Neural cell (in vitro differentiated cells): Measurements from ENCODE around the gene PLA2G2E.

Experiments used
- CTCF ChIP-seq: fragments of 450-650 bp; IDR thresholded peaks from 2 replicates; pipeline ENCODE4 v1.5.1; 2014; ENCODE audit warnings: antibody characterized with exemption, mild to moderate bottlenecking, moderate library complexity; ENCODE audit not compliant: poor library complexity, severe bottlenecking
- EP300 ChIP-seq: fragments of 450-650 bp; conservative IDR thresholded peaks from 2 replicates; pipeline ENCODE4 v1.6.1; 2014; ENCODE audit warnings: antibody characterized with exemption, mild to moderate bottlenecking, moderate library complexity; ENCODE audit not compliant: poor library complexity, severe bottlenecking
- EZH2 ChIP-seq: fragments of 200-600, 300-800 bp; shearing (Covaris generic), sonication (generic); IDR thresholded peaks from 2 replicates; pipeline ENCODE4 v1.6.1; 2014; ENCODE audit warnings: antibody characterized with exemption, low read length, borderline replicate concordance, mild to moderate bottlenecking; ENCODE audit not compliant: insufficient read depth, poor library complexity, severe bottlenecking
- POLR2AphosphoS5 ChIP-seq: IDR thresholded peaks from 2 replicates; pipeline ENCODE4 v1.6.1; 2012
- REST ChIP-seq: IDR thresholded peaks from 2 replicates; pipeline ENCODE4 v1.6.1; 2012; ENCODE audit warnings: borderline replicate concordance
- SMC3 ChIP-seq: fragments of 450-650 bp; conservative IDR thresholded peaks from 2 replicates; pipeline ENCODE4 v1.6.1; 2014; ENCODE audit warnings: antibody characterized with exemption, mild to moderate bottlenecking, moderate library complexity; ENCODE audit not compliant: poor library complexity
- TAF1 ChIP-seq: IDR thresholded peaks from 2 replicates; pipeline ENCODE4 v1.6.1; 2012; ENCODE audit warnings: low read depth

- TF ChIP-seq TAF1 (no peak), EP300 (no peak), CTCF (no peak), EZH2 (no peak), REST (no peak), SMC3 (no peak), POLR2AphosphoS5 (no peak)
Observed at GRCh38 chr1:19932866-19933265, 9.4 kb upstream of the PLA2G2E start.
